ENCODE results near the gene SSBP3.

Gene SSBP3

GRCh38 chr1:54365398-54365797, 40.8 kb downstream of the SSBP3 start:
- TF ChIP-seq TCF4 (CRISPR knock-in tag; IDR thresholded peaks at IDR 0.05; ENCODE audit: borderline replicate concordance), result no peak
- no peak for TF ChIP-seq ZC3H10 (CRISPR knock-in tag; IDR thresholded peaks at IDR 0.05)
- no peak for TF ChIP-seq ARNTL (CRISPR knock-in tag; IDR thresholded peaks at IDR 0.05; ENCODE audit: borderline replicate concordance, low read depth)
- TF ChIP-seq CREB5 (CRISPR knock-in tag; IDR thresholded peaks at IDR 0.05; ENCODE audit: low read depth), result no peak
- TF ChIP-seq, protein P1, sequence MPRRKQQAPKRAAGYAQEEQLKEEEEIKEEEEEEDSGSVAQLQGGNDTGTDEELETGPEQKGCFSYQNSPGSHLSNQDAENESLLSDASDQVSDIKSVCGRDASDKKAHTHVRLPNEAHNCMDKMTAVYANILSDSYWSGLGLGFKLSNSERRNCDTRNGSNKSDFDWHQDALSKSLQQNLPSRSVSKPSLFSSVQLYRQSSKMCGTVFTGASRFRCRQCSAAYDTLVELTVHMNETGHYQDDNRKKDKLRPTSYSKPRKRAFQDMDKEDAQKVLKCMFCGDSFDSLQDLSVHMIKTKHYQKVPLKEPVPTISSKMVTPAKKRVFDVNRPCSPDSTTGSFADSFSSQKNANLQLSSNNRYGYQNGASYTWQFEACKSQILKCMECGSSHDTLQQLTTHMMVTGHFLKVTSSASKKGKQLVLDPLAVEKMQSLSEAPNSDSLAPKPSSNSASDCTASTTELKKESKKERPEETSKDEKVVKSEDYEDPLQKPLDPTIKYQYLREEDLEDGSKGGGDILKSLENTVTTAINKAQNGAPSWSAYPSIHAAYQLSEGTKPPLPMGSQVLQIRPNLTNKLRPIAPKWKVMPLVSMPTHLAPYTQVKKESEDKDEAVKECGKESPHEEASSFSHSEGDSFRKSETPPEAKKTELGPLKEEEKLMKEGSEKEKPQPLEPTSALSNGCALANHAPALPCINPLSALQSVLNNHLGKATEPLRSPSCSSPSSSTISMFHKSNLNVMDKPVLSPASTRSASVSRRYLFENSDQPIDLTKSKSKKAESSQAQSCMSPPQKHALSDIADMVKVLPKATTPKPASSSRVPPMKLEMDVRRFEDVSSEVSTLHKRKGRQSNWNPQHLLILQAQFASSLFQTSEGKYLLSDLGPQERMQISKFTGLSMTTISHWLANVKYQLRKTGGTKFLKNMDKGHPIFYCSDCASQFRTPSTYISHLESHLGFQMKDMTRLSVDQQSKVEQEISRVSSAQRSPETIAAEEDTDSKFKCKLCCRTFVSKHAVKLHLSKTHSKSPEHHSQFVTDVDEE (CRISPR knock-in tag; IDR thresholded peaks at IDR 0.05), result no peak
- TF ChIP-seq ESRRG (CRISPR knock-in tag; IDR thresholded peaks at IDR 0.05), result no peak
- no peak for TF ChIP-seq RARB (CRISPR knock-in tag; IDR thresholded peaks at IDR 0.05)
- TF ChIP-seq, protein P2, sequence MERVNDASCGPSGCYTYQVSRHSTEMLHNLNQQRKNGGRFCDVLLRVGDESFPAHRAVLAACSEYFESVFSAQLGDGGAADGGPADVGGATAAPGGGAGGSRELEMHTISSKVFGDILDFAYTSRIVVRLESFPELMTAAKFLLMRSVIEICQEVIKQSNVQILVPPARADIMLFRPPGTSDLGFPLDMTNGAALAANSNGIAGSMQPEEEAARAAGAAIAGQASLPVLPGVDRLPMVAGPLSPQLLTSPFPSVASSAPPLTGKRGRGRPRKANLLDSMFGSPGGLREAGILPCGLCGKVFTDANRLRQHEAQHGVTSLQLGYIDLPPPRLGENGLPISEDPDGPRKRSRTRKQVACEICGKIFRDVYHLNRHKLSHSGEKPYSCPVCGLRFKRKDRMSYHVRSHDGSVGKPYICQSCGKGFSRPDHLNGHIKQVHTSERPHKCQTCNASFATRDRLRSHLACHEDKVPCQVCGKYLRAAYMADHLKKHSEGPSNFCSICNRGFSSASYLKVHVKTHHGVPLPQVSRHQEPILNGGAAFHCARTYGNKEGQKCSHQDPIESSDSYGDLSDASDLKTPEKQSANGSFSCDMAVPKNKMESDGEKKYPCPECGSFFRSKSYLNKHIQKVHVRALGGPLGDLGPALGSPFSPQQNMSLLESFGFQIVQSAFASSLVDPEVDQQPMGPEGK (CRISPR knock-in tag; IDR thresholded peaks at IDR 0.05; ENCODE audit: borderline replicate concordance), result no peak
- TF ChIP-seq CSRNP3 (CRISPR knock-in tag; IDR thresholded peaks at IDR 0.05), result no peak
- no peak for TF ChIP-seq ZFP30 (CRISPR knock-in tag; IDR thresholded peaks at IDR 0.05)
- TF ChIP-seq CSDC2 (CRISPR knock-in tag; IDR thresholded peaks at IDR 0.05), result no peak
- TF ChIP-seq GLIS3 (CRISPR knock-in tag; IDR thresholded peaks at IDR 0.05), result no peak
- TF ChIP-seq ZFP3 (CRISPR knock-in tag; IDR thresholded peaks at IDR 0.05), result no peak
- TF ChIP-seq OSR1 (CRISPR knock-in tag; IDR thresholded peaks at IDR 0.05), result no peak
- TF ChIP-seq ZNF565 (CRISPR knock-in tag; conservative IDR thresholded peaks at IDR 0.05; ENCODE audit: low read depth), result no peak
- no peak for TF ChIP-seq ZNF8 (CRISPR knock-in tag; IDR thresholded peaks at IDR 0.05)
- TF ChIP-seq PPARA (CRISPR knock-in tag; IDR thresholded peaks at IDR 0.05; ENCODE audit: borderline replicate concordance), result no peak
- TF ChIP-seq TOX (CRISPR knock-in tag; IDR thresholded peaks at IDR 0.05; ENCODE audit: borderline replicate concordance), result no peak
- ATAC-seq, result no peak

- TF ChIP-seq BACH2 (CRISPR knock-in tag; IDR thresholded peaks at IDR 0.05; ENCODE audit: borderline replicate concordance), result no peak
- no peak for TF ChIP-seq PPARA (CRISPR knock-in tag; IDR thresholded peaks at IDR 0.05; ENCODE audit: borderline replicate concordance)
- no peak for TF ChIP-seq OSR1 (CRISPR knock-in tag; IDR thresholded peaks at IDR 0.05)
- TF ChIP-seq GLIS3 (CRISPR knock-in tag; IDR thresholded peaks at IDR 0.05), result no peak
- no peak for TF ChIP-seq ISL1 (CRISPR knock-in tag; IDR thresholded peaks at IDR 0.05)
- TF ChIP-seq ESRRG (CRISPR knock-in tag; IDR thresholded peaks at IDR 0.05), result no peak
- no peak for TF ChIP-seq ZNF565 (CRISPR knock-in tag; conservative IDR thresholded peaks at IDR 0.05; ENCODE audit: low read depth)
- TF ChIP-seq CSDC2 (CRISPR knock-in tag; IDR thresholded peaks at IDR 0.05), result no peak
- no peak for TF ChIP-seq ZNF70 (CRISPR knock-in tag; IDR thresholded peaks at IDR 0.05)
- TF ChIP-seq, protein P2 (CRISPR knock-in tag; IDR thresholded peaks at IDR 0.05; ENCODE audit: borderline replicate concordance), result no peak
- TF ChIP-seq CREB5 (CRISPR knock-in tag; IDR thresholded peaks at IDR 0.05; ENCODE audit: low read depth), result no peak
- no peak for TF ChIP-seq ZC3H10 (CRISPR knock-in tag; IDR thresholded peaks at IDR 0.05)
- TF ChIP-seq SNAI2 (CRISPR knock-in tag; IDR thresholded peaks at IDR 0.05), result no peak
- TF ChIP-seq TCF4 (CRISPR knock-in tag; IDR thresholded peaks at IDR 0.05; ENCODE audit: borderline replicate concordance), result no peak
- ATAC-seq, result no peak
Observed at GRCh38 chr1:54364995-54365394, 41.2 kb downstream of the SSBP3 start.

All from SK-N-SH treated with all-trans-retinoic acid at 6 μM for 48 hours (cell line).